GM19468 (cell line): Measurements from ENCODE around the gene DNPEP.

Experiments
- ATAC-seq: cut with Tn5 transposase; IDR thresholded peaks from one replicate; pipeline ENCODE4 v1.9.1; 2021; ENCODE audit warnings: mild to moderate bottlenecking, moderate library complexity, moderate number of reproducible peaks; ENCODE audit not compliant: unreplicated experiment; ENCODE audit errors: extremely low read depth

Gene DNPEP

GRCh38 chr2:219369447-219369861, 18.3 kb downstream of the DNPEP start:
- no peak for ATAC-seq

GRCh38 chr2:219368690-219369191, 19.0 kb downstream of the DNPEP start:
- no peak for ATAC-seq

DNA sequence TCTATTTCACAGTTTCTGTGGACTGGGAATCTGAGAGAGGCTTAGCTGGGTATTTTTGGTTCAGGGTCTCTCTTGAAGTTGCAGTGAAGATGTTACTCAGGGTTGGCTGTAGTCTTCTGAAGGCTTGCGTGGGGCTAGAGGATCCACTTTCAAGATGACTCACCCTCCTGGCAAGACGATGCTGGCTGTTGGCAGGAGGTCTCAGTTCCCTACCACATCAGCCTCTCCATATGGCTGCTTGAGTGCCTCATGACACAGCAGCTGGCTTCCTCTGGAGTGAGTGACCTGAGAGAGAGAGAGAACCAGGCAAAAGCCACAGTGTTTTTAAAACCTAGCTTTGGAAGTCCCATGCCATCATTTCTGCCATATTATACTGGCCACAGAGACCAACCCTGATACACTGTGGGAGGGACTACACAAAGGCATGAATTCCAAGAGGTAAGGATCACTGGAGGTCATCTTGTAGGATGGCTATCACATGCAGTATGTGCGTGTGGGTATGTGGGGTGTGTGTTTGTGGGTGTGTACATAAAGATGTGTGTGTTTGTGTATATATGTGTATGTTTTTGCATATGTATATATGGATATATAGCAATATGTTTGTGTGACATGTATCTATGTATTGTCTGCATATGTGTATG, 25.1 kb downstream of the DNPEP start:
- peak; percentile 45 for ATAC-seq

- no peak for ATAC-seq
Observed at GRCh38 chr2:219362072-219362471, 25.6 kb downstream of the DNPEP start.

DNA sequence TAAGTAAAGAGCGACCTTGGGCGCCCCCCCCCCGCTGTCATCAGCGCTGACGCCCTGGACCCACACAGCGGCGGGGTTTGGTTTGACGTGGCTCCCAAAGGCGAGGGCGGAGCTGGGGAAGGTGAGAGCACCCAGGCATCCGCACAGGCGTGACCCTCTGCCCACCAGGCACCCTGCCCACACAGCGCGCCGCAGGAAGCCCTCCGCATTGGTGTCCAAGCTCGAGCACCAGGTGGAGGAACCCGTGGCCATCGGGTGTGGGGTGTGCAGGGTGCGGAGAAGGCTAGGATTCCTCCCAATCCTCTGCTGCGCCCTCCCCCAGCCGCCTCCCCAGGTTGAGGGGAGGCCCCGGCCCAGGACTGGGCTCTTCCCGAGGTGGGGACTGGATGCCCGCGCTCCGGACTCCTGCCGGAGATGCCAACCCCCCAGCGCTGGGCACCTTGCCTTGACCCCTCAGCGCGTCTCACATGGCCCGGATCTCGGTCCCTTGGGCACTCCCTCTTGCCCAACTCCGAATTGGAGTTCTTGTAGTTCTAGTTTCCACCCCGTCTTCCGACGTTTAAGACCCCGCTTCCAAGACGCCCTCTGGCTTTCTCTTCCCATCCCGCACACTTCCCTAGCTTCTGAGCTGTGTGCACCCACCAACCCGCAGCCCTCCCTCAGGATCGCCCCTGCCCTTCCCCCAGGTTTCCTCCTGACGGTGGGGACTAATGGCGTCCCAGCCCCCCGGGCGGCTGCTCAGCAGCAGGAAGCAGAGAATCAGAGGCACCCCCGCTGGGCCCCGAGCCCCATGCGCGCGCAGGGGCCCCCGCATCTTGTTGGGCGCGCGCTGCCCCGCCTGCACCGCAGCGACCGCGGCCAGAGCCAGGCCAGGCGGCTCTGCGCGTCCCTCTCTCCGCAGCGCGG, 29.3 kb downstream of the DNPEP start:
- no peak for ATAC-seq

GRCh38 chr2:219356834-219357233, 30.9 kb downstream of the DNPEP start:
- ATAC-seq: no peak

- ATAC-seq: no peak
Observed at GRCh38 chr2:219354582-219354981, 33.1 kb downstream of the DNPEP start.

GRCh38 chr2:219353129-219353528, 34.6 kb downstream of the DNPEP start:
- no peak for ATAC-seq

GRCh38 chr2:219352448-219353023, 35.2 kb downstream of the DNPEP start:
- no peak for ATAC-seq

- no peak for ATAC-seq
Observed at GRCh38 chr2:219350710-219351221, 36.9 kb downstream of the DNPEP start.

- no peak for ATAC-seq
Observed at GRCh38 chr2:219350215-219350614, 37.5 kb downstream of the DNPEP start.

DNA sequence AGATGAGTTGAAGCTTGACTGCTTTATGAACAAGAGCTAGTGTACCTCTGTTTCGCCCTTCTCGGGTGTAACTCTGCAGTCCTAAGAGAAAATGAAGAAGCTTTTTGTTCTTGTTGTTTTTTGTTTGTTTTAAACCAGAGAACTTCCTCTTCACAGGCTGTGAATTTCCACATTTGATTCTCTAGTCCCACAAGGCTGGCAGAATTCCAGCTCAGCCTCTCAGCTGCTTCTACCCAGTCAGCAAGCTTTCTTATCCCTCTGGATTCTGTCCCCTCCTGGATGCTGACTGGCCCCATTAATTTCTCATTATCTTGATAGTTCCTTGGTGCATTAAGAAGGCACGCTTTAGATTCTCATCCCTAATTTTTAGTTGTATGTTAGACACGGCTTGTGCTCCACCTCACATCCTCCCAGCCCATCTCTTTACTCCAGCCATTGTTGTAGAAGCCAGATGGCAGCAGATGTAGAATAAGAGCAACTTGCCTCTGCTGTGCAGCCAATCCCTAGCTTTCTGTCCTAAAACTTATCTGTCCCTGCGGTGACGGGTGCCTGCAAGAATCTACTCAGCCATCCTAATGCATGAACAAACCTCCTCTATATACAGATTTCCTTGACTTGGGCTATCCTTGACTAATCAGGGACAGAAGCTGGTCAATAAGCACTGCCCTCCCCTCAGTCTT, 42.8 kb downstream of the DNPEP start:
- ATAC-seq: no peak

- ATAC-seq: no peak
Observed at GRCh38 chr2:219335373-219335786, 52.3 kb downstream of the DNPEP start.

GRCh38 chr2:219334076-219334475, 53.6 kb downstream of the DNPEP start:
- no peak for ATAC-seq

DNA sequence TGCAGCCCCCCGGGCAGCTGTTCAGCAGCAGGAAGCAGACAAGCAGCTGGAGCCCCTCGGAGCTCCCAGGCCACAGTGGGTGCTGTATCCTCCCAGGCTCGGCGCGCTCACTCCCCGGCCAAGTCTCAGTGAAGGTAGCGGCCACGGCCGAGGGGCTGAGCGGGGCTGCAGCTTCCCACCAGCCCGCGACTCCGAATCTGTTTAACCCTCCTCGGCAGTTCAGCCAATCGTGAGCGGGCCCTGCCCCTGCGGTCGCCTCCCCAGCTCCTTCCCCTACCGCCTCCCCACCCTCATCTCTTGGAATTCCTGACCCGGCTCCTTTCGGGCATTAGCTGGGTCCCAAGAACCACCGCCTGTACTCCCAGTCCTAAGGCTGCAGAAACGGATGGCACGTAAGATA, 55.2 kb downstream of the DNPEP start, which contains the start of gene RESP18:
Gene RESP18, minus strand, starts transcription at position 203 of the 400 bp plus-strand sequence.
- ATAC-seq: no peak

- ATAC-seq: no peak
Observed at GRCh38 chr2:219331560-219332213, 56.0 kb downstream of the DNPEP start.

DNA sequence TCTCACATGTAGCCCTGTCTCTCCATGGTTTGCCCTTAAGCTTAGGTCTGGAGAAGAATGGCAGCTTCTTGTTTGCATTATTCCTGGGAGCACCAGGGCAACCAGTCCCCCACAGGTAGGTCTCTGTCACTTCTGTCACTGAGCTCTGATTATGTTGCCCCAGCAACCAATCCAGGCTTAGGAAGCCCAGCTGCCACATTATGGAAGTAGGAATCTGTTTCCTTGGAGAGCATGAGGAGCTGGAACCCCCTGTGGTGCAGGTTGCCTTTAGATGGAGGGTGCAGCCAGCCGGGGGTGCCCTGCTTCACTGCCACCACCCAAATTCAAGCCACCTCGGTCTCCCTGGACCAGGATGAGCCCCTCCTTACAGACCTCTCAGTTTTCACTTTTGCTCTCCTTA, 60.0 kb downstream of the DNPEP start:
- ATAC-seq: no peak

GRCh38 chr2:219325657-219326315, 61.9 kb downstream of the DNPEP start:
- no peak for ATAC-seq

DNA sequence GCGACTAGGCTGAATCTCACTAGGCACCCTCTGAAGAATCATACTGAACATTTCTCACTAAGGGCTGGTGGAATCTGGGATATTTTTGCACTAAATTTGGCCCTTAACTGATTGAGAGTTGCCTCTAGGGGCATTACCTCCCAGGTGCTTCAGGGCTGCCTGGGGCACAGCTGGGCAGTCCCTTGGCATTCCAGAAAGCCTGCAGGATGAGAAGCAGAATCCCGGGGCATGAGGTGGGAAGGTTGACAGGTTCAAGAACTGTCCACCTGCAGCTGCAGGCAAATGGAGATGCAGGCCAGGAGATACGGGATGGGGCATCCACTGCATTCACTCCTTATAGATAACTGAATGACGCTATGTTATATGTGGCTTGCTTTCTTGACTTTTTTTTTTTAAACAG, 62.6 kb downstream of the DNPEP start:
- no peak for ATAC-seq
